ENCODE measurements around the gene SF3A2. TPM values are rescaled to one million over a fixed set of nuclear protein-coding genes. Genes with fewer than 3 reads are reported as not detected.

Gene SF3A2
- total RNA-seq, 1 donor from 2014 or later: 156 TPM

DNA sequence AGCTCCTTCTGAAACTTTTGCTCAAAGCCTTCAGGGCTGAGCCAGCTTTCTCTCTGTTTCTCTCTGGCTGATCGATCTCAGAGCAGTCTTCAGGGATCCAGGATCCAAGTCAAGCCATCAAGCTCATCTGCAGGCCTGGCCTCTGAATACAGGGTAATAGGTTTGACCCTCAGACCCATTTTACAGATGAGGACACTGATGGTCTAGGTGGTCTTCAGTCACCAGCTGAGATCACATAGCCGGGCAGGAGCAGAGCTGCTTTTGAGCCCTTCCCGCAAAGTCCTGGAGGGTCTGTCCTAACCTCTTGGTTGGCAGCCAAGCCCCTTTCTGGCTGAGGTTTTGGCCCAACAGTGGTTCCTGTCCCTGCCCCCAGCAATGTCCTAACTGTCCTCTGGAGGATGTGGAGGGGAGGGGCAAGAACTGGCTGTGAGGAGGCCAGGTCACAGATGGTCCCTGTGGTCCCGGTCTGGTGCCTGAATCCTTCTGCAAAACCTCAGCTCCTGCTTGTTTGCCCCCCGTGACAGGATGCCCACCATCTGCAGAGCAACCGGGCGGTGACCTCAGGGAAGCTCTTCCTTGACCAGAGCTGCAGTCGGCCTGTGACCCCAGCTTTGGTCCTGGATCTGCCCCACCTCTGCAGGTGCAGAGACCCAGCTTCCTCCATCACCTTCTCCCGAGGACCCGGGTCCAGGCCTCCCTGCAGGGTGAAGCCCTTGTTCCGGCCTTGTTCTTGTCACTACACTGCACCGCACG, 51.1 kb downstream of the SF3A2 start:
- H3K4me3 Mint-ChIP-seq (ENCODE audit: low read depth): no peak overlapping the region
- H3K27me3 Mint-ChIP-seq: peaks cover 58% of the 10 kb centered on the region
- TF ChIP-seq, protein P1, sequence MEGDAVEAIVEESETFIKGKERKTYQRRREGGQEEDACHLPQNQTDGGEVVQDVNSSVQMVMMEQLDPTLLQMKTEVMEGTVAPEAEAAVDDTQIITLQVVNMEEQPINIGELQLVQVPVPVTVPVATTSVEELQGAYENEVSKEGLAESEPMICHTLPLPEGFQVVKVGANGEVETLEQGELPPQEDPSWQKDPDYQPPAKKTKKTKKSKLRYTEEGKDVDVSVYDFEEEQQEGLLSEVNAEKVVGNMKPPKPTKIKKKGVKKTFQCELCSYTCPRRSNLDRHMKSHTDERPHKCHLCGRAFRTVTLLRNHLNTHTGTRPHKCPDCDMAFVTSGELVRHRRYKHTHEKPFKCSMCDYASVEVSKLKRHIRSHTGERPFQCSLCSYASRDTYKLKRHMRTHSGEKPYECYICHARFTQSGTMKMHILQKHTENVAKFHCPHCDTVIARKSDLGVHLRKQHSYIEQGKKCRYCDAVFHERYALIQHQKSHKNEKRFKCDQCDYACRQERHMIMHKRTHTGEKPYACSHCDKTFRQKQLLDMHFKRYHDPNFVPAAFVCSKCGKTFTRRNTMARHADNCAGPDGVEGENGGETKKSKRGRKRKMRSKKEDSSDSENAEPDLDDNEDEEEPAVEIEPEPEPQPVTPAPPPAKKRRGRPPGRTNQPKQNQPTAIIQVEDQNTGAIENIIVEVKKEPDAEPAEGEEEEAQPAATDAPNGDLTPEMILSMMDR (IDR thresholded peaks at IDR 0.05; ENCODE audit: unreplicated experiment): no peak
- peaks cover 3% of the 10 kb centered on the region for H3K4me1 Mint-ChIP-seq (ENCODE audit: low read depth)
- no peaks in the 10 kb centered on the region for H3K9me3 Mint-ChIP-seq (ENCODE audit: low read depth)
- no peaks in the 10 kb centered on the region for H3K36me3 Mint-ChIP-seq (ENCODE audit: insufficient read depth)
- no peak for DNase-seq (ENCODE audit: low spot score, unreplicated experiment)
- H3K27ac Mint-ChIP-seq: no peak overlapping the region

DNA sequence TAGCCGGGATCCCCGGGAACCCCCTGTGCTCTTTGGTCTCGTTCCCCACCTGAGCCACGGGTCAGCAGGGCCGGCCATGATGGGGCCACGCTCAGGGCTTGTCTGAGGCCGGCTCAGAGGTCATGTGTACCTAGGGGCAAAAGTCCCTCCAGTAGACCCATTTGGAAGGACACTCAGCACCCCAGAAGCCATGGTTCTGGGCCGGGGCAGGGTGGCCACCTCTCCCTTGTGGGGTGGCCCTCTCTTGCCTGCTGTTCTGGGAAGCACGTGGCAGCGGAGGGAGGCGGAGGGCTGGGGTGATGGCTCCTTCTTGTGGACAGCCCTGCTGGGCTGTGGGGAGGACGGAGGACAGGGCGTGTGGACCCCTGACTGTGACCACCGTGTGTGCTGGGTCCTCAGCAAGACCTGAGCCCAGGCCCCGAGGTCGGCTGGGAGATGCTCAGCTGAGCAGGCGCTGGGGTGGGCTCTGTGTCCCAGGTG, 51.8 kb downstream of the SF3A2 start:
- Mint-ChIP-seq H3K36me3 (ENCODE audit: insufficient read depth) (no peaks in the 10 kb centered on the region), H3K9me3 (ENCODE audit: low read depth) (no peaks in the 10 kb centered on the region), H3K27me3 (peaks cover 58% of the 10 kb centered on the region), H3K27ac (no peak overlapping the region), H3K4me3 (ENCODE audit: low read depth) (no peak overlapping the region), H3K4me1 (ENCODE audit: low read depth) (peaks cover 3% of the 10 kb centered on the region)
- TF ChIP-seq, protein P1 (IDR thresholded peaks at IDR 0.05; ENCODE audit: unreplicated experiment): no peak
- no peak for DNase-seq (ENCODE audit: low spot score, unreplicated experiment)

GRCh38 chr19:2288818-2289713, 52.4 kb downstream of the SF3A2 start:
- Mint-ChIP-seq H3K9me3 (ENCODE audit: low read depth) (no peaks in the 10 kb centered on the region), H3K4me1 (ENCODE audit: low read depth) (peaks cover 3% of the 10 kb centered on the region), H3K4me3 (ENCODE audit: low read depth) (no peak overlapping the region), H3K27ac (peak overlapping the region; percentile 15), H3K36me3 (ENCODE audit: insufficient read depth) (no peaks in the 10 kb centered on the region), H3K27me3 (peaks cover 65% of the 10 kb centered on the region)
- DNase-seq (ENCODE audit: low spot score, unreplicated experiment): no peak
- TF ChIP-seq, protein P1 (IDR thresholded peaks at IDR 0.05; ENCODE audit: unreplicated experiment): no peak

GRCh38 chr19:2289714-2290435, 53.3 kb downstream of the SF3A2 start:
- no peak for DNase-seq (ENCODE audit: low spot score, unreplicated experiment)

More at GRCh38 chr19:2289714-2290435, 53.3 kb downstream of the SF3A2 start:
- Mint-ChIP-seq H3K9me3 (ENCODE audit: low read depth) (no peaks in the 10 kb centered on the region), H3K36me3 (ENCODE audit: insufficient read depth) (no peaks in the 10 kb centered on the region), H3K4me3 (ENCODE audit: low read depth) (no peak overlapping the region), H3K4me1 (ENCODE audit: low read depth) (peaks cover 3% of the 10 kb centered on the region), H3K27ac (no peak overlapping the region), H3K27me3 (peaks cover 70% of the 10 kb centered on the region)
- TF ChIP-seq, protein P1 (IDR thresholded peaks at IDR 0.05; ENCODE audit: unreplicated experiment): no peak
